ENCODE measurements around the gene EFNB2.

Gene EFNB2

GRCh38 chr13:106515635-106516254, 19.7 kb downstream of the EFNB2 start:
- no peak for TF ChIP-seq CTCF (conservative IDR thresholded peaks at IDR 0.05; ENCODE audit: low read depth, low read length)
- DNase-seq (ENCODE audit: low read depth): no peak
- H3K4me3 ChIP-seq (ENCODE audit: low read length): no peak overlapping the region

GRCh38 chr13:106514928-106515634, 20.4 kb downstream of the EFNB2 start:
- DNase-seq (ENCODE audit: low read depth): no peak
- no peak for TF ChIP-seq CTCF (conservative IDR thresholded peaks at IDR 0.05; ENCODE audit: low read depth, low read length)
- H3K4me3 ChIP-seq (ENCODE audit: low read length): no peak overlapping the region

- no peak overlapping the region for H3K4me3 ChIP-seq (ENCODE audit: low read length)
- no peak for TF ChIP-seq CTCF (conservative IDR thresholded peaks at IDR 0.05; ENCODE audit: low read depth, low read length)
- DNase-seq (ENCODE audit: low read depth): no peak
Observed at GRCh38 chr13:106513025-106513983, 22.2 kb downstream of the EFNB2 start.

- no peak overlapping the region for H3K4me3 ChIP-seq (ENCODE audit: low read length)
- DNase-seq (ENCODE audit: low read depth): peak; percentile 70
Observed at GRCh38 chr13:106507560-106508274, 27.7 kb downstream of the EFNB2 start.

GRCh38 chr13:106506286-106506685, 29.2 kb downstream of the EFNB2 start:
- DNase-seq (ENCODE audit: low read depth): no peak
- no peak overlapping the region for H3K4me3 ChIP-seq (ENCODE audit: low read length)
- no peak for TF ChIP-seq CTCF (conservative IDR thresholded peaks at IDR 0.05; ENCODE audit: low read depth, low read length)

More at GRCh38 chr13:106507560-106508274, 27.7 kb downstream of the EFNB2 start:
- no peak for TF ChIP-seq CTCF (conservative IDR thresholded peaks at IDR 0.05; ENCODE audit: low read depth, low read length)

GRCh38 chr13:106505732-106506131, 29.7 kb downstream of the EFNB2 start:
- H3K4me3 ChIP-seq (ENCODE audit: low read length): no peak overlapping the region
- no peak for DNase-seq (ENCODE audit: low read depth)
- TF ChIP-seq CTCF (conservative IDR thresholded peaks at IDR 0.05; ENCODE audit: low read depth, low read length): no peak

All from retinal pigment epithelial cell (primary cell).